GM12878 (cell line): Measurements from ENCODE around the gene PLCB4. TPM values are rescaled to one million over a fixed set of nuclear protein-coding genes. Genes with fewer than 3 reads are reported as not detected.

ENCODE experiments used
- ATAC-seq: fragments of 200-7000 bp; cut with Tn5 transposase; 3 replicates; pipeline ENCODE4 v1.9.1; 2020; ENCODE audit warnings: mild to moderate bottlenecking, moderate library complexity
- BruUV-seq: library from RNA; stranded (reverse); fragments of 400-500 nt; replicated peaks from 2 replicates; lab custom pipeline; 2021; lab: Mats Ljungman, UMichigan
- CTCF ChIA-PET: fragments of 300-600 bp; sonication (Branson Sonifier 250); formaldehyde crosslinking; extraction: SDS; loops from one replicate; lab custom pipeline; 2021; ENCODE audit warnings: inconsistent platforms; lab: Yijun Ruan, JAX
- POLR2A ChIA-PET: fragments of 350-600 bp; formaldehyde crosslinking; extraction: SDS; loops from one replicate; lab custom pipeline; 2021; ENCODE audit warnings: inconsistent platforms; lab: Charles Lee
- RAD21 ChIA-PET: fragments of 300-600 bp; sonication (Branson Sonifier 250); formaldehyde crosslinking; loops from one replicate; lab custom pipeline; 2023; ENCODE audit warnings: antibody characterized with exemption; ENCODE audit not compliant: unreplicated experiment; lab: Charles Lee
- SMC1A ChIA-PET: fragments of 300-600 bp; sonication (Branson Sonifier 250); formaldehyde crosslinking; loops from one replicate; lab custom pipeline; 2023; ENCODE audit not compliant: unreplicated experiment, uncharacterized antibody; lab: Charles Lee
- DNase-seq: peaks from one replicate; pipeline ENCODE4 v3.0.0-alpha.2; 2011; ENCODE audit warnings: low read depth, low spot score
- FAIRE-seq: peaks from 3 replicates; lab custom pipeline; 2011; peaks lifted over from hg19 to GRCh38; lab: Jason Lieb, UNC
- H2AFZ ChIP-seq: 2 replicates; pipeline ENCODE4 v1.6.0; 2011; ENCODE audit warnings: low read depth, low read length, control low read depth; ENCODE audit not compliant: control insufficient read depth
- H3K27ac ChIP-seq: 2 replicates; pipeline ENCODE4 v1.5.1; 2011; ENCODE audit warnings: control low read depth; ENCODE audit not compliant: control insufficient read depth, insufficient read depth
- H3K27me3 ChIP-seq, 2 experiments: replicated peaks in 1 of 2; 2 replicates each; pipeline versions ENCODE4 v1.6.0 to v1.6.1; 2011; ENCODE audit warnings: low read length in 1 of 2; ENCODE audit not compliant: control insufficient read depth in 2 of 2, insufficient read depth in 2 of 2
- H3K36me3 ChIP-seq, 2 experiments: 2 replicates each; pipeline ENCODE4 v1.5.1; 2011; ENCODE audit warnings: low read length in 1 of 2; ENCODE audit not compliant: control insufficient read depth in 2 of 2, insufficient read depth in 2 of 2
- H3K4me1 ChIP-seq: 2 replicates; pipeline ENCODE4 v1.6.1; 2011; ENCODE audit warnings: mild to moderate bottlenecking, low read length, moderate library complexity, mixed read lengths; ENCODE audit not compliant: control insufficient read depth, insufficient read depth
- H3K4me2 ChIP-seq: 2 replicates; pipeline ENCODE4 v1.6.0; 2011; ENCODE audit warnings: control low read depth; ENCODE audit not compliant: control insufficient read depth, insufficient read depth
- H3K4me3 ChIP-seq: fragments of 200-600 bp; sonication (generic); 2 replicates; pipeline ENCODE4 v1.5.1; 2016
- H3K79me2 ChIP-seq: 2 replicates; pipeline ENCODE4 v1.6.0; 2011; ENCODE audit warnings: low read length; ENCODE audit not compliant: control insufficient read depth, insufficient read depth
- H3K9ac ChIP-seq: 2 replicates; pipeline ENCODE4 v1.8.0; 2011; ENCODE audit warnings: low read length, control low read depth, mixed read lengths; ENCODE audit not compliant: control insufficient read depth, insufficient read depth
- H3K9me3 ChIP-seq: replicated peaks from 3 replicates; pipeline ENCODE4 v1.5.1; 2011; ENCODE audit warnings: mild to moderate bottlenecking, low read length; ENCODE audit not compliant: control insufficient read depth, insufficient read depth
- H4K20me1 ChIP-seq: 2 replicates; pipeline ENCODE4 v1.6.0; 2011; ENCODE audit not compliant: control insufficient read depth, insufficient read depth
- RAD21 ChIP-seq: IDR thresholded peaks from 2 replicates; pipeline ENCODE4 v1.6.1; 2011; ENCODE audit warnings: mild to moderate bottlenecking, low read depth, low read length, moderate library complexity; ENCODE audit not compliant: insufficient read depth
- RBBP5 ChIP-seq: fragments of 200-600 bp; sonication (generic); conservative IDR thresholded peaks from 2 replicates; pipeline ENCODE4 v1.6.1; 2016
- SMC3 ChIP-seq: IDR thresholded peaks from 2 replicates; pipeline ENCODE4 v1.6.1; 2011; ENCODE audit warnings: low read length, improper control_type of control experiment, borderline replicate concordance
- SRF ChIP-seq, 2 experiments: IDR thresholded peaks; 2 replicates each; pipeline ENCODE4 v1.6.1; 2011; ENCODE audit warnings: low read depth in 2 of 2, low read length in 2 of 2, mild to moderate bottlenecking in 1 of 2, moderate library complexity in 1 of 2
- WGBS: methylation state at CpG from one replicate; pipeline ENCODE4 v1.1.6; 2016; ENCODE audit warnings: low lambda C conversion rate; ENCODE audit not compliant: insufficient replicate concordance, insufficient coverage; ENCODE audit errors: missing lambda C conversion rate; 5-methylcytosine and 5-hydroxymethylcytosine counted together
- in situ Hi-C: fragments of 300-500 bp; cut with MboI; formaldehyde crosslinking; loops from 9 replicates; pipeline ENCODE4 v1.14.3; 2018; ENCODE audit warnings: mixed read lengths
- intact Hi-C: fragments of 100-400 bp; cut with micrococcal nuclease; formaldehyde crosslinking; loops from one replicate; pipeline ENCODE4 v1.14.2; 2022; ENCODE audit not compliant: unreplicated experiment
- polyA plus RNA-seq, 11 experiments: library from polyadenylated mRNA; depleted of rRNA in 4 of 11; unstranded in 6 of 11; stranded (reverse) in 5 of 11; fragments of >200 nt; fragmentation: Nextera tagmentation in 4 of 11; fragmentation: Illumina TruSeq in 1 of 11; extraction: Ambion mirVana in 4 of 11; extraction: Trizol in 1 of 11; gene quantifications; 1 replicate in 1 of 11; 2 replicates in 10 of 11; pipeline versions ENCODE4 v1.2.1 to v1.2.3, GENCODE V29; 2011 to 2016; ENCODE audit warnings: inconsistent platforms in 2 of 11, missing spikeins in 2 of 11, low read depth in 1 of 11
- total RNA-seq, 4 experiments: library from RNA; depleted of rRNA in 3 of 4; stranded (reverse); fragments of >200 nt in 3 of 4; fragmentation: Illumina TruSeq in 1 of 4; extraction: Trizol in 1 of 4; gene quantifications; 2 replicates each; pipeline versions ENCODE4 v1.2.1 to v1.2.3, GENCODE V29; 2013 to 2021
- TF ChIP-seq, protein P1 (sequence below): fragments of 450-650 bp; formaldehyde crosslinking; IDR thresholded peaks from 2 replicates; pipeline ENCODE4 v1.4.0; 2022; ENCODE audit warnings: mild to moderate bottlenecking, moderate library complexity
- TF ChIP-seq, protein P2 (sequence below): fragments of 450-650 bp; conservative IDR thresholded peaks from 2 replicates; pipeline ENCODE4 v1.6.1; 2017; ENCODE audit warnings: mild to moderate bottlenecking, moderate library complexity
- TF ChIP-seq, protein P3 (sequence below), 3 experiments: IDR thresholded peaks in 2 of 3; conservative IDR thresholded peaks in 1 of 3; 2 replicates each; pipeline ENCODE4 v1.5.1; 2011; ENCODE audit warnings: low read depth in 3 of 3, low read length in 3 of 3, mild to moderate bottlenecking in 3 of 3, control low read depth in 2 of 3, moderate library complexity in 2 of 3, inconsistent platforms in 1 of 3, mixed read lengths in 1 of 3; ENCODE audit not compliant: control insufficient read depth in 2 of 3, insufficient read depth in 1 of 3; ENCODE audit errors: extremely low read depth in 1 of 3

PLCB4 gene
- total and polyA plus RNA-seq, 10 of the 15 experiments (the other 5 are each of a cell fraction or from before 2014, with no cell fraction given): not detected

DNA sequence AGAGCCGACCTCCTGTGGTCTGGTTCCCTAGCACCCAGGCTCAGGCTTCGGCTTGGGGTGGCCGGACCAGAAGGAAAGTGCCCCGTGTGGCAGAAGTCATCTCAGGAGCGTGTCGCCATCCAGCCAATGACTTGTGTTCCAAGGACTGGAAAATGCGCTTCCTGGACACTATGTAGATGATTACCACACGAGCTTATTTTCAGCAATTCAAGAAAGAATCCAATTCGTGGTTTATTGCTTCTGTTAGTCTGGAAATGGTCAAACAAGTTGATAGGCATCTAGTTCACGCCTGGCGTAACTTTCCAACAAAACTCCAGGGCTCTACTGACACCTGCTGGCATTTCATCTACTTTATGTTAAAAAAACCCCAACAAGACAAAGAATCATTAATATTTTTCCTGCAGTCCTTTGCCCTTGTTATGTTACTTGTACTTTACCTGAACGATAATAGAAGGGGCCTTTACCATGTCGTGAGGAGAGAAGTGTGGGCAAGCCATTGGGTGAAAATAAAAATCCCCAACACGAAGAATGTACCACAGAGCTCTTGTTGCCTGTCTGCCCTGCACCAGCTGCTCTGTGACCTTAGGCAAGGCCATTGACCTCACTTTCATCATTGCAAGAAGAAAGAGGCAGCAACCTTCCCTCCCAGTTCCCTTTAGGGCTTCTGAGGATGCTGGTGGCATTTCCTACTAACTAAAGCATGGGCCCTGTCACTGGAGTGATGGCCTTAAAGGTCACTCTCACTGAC is 290.8 kb downstream of the PLCB4 start:
- Histone ChIP-seq H2AFZ (no peak overlapping the region), H3K27me3 (no peaks in the 10 kb centered on the region; a peak in 1 of 4 replicates)
- TF ChIP-seq SRF (IDR thresholded peaks at IDR 0.05; ENCODE audit: low read depth in 2 of 2, low read length in 2 of 2) (no peak), RBBP5 (no peak), RAD21 (peak; percentile 49), SMC3 (peak; percentile 22; the same call in 1 of the 2 replicates)
- TF ChIP-seq, protein P1, sequence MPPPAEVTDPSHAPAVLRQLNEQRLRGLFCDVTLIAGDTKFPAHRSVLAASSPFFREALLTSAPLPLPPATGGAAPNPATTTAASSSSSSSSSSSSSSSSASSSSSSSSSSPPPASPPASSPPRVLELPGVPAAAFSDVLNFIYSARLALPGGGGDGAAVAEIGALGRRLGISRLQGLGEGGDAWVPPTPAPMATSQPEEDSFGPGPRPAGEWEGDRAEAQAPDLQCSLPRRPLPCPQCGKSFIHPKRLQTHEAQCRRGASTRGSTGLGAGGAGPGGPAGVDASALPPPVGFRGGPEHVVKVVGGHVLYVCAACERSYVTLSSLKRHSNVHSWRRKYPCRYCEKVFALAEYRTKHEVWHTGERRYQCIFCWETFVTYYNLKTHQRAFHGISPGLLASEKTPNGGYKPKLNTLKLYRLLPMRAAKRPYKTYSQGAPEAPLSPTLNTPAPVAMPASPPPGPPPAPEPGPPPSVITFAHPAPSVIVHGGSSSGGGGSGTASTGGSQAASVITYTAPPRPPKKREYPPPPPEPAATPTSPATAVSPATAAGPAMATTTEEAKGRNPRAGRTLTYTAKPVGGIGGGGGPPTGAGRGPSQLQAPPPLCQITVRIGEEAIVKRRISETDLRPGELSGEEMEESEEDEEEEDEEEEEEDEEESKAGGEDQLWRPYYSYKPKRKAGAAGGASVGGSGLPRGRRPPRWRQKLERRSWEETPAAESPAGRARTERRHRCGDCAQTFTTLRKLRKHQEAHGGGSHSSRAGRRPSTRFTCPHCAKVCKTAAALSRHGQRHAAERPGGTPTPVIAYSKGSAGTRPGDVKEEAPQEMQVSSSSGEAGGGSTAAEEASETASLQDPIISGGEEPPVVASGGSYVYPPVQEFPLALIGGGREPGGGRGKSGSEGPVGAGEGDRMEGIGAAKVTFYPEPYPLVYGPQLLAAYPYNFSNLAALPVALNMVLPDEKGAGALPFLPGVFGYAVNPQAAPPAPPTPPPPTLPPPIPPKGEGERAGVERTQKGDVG (CRISPR knock-in tag): no peak
- TF ChIP-seq, protein P2, sequence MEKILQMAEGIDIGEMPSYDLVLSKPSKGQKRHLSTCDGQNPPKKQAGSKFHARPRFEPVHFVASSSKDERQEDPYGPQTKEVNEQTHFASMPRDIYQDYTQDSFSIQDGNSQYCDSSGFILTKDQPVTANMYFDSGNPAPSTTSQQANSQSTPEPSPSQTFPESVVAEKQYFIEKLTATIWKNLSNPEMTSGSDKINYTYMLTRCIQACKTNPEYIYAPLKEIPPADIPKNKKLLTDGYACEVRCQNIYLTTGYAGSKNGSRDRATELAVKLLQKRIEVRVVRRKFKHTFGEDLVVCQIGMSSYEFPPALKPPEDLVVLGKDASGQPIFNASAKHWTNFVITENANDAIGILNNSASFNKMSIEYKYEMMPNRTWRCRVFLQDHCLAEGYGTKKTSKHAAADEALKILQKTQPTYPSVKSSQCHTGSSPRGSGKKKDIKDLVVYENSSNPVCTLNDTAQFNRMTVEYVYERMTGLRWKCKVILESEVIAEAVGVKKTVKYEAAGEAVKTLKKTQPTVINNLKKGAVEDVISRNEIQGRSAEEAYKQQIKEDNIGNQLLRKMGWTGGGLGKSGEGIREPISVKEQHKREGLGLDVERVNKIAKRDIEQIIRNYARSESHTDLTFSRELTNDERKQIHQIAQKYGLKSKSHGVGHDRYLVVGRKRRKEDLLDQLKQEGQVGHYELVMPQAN: no peak
- TF ChIP-seq, protein P3, sequence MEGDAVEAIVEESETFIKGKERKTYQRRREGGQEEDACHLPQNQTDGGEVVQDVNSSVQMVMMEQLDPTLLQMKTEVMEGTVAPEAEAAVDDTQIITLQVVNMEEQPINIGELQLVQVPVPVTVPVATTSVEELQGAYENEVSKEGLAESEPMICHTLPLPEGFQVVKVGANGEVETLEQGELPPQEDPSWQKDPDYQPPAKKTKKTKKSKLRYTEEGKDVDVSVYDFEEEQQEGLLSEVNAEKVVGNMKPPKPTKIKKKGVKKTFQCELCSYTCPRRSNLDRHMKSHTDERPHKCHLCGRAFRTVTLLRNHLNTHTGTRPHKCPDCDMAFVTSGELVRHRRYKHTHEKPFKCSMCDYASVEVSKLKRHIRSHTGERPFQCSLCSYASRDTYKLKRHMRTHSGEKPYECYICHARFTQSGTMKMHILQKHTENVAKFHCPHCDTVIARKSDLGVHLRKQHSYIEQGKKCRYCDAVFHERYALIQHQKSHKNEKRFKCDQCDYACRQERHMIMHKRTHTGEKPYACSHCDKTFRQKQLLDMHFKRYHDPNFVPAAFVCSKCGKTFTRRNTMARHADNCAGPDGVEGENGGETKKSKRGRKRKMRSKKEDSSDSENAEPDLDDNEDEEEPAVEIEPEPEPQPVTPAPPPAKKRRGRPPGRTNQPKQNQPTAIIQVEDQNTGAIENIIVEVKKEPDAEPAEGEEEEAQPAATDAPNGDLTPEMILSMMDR (IDR thresholded peaks at IDR 0.05 in 2 of 3, conservative IDR thresholded peaks at IDR 0.05 in 1 of 3; ENCODE audit: control insufficient read depth in 2 of 3, extremely low read depth in 1 of 3, insufficient read depth in 1 of 3, low read depth in 3 of 3, low read length in 3 of 3): peak in 2 of 3 experiments; percentile 12 to 23; a peak in 2 of 6 replicates
- TF ChIP-seq, all 136 proteins: peak for 3
- ChIA-PET SMC1A (interaction anchor here (0.5 kb wide), 1 partner anchor 67 kb away, joined by 3 read pairs; no protein-coding TSS in a partner anchor), CTCF (no interaction called here), RAD21 (no interaction called here), POLR2A (no interaction called here)
- H3K4me1 ChIP-seq: no peaks in the 10 kb centered on the region
- DNase-seq: no peak
- no peak overlapping the region for H3K27ac ChIP-seq
- no peak for ATAC-seq
- no peaks in the 10 kb centered on the region for H3K9me3 ChIP-seq
- no peak overlapping the region for H3K9ac ChIP-seq
- H3K79me2 ChIP-seq: no peaks in the 10 kb centered on the region
- H3K36me3 ChIP-seq: no peaks in the 10 kb centered on the region
- no peak for FAIRE-seq
- BruUV-seq: no TSS peak
- H3K4me2 ChIP-seq: no peak overlapping the region
- no peaks in the 10 kb centered on the region for H4K20me1 ChIP-seq
- in situ Hi-C loops (loop anchor here (10.0 kb wide), 1 partner anchor 505 kb away; no protein-coding TSS in a partner anchor), intact Hi-C loops (loop anchor here (2.0 to 10.0 kb wide), 3 partner anchors 507 to 605 kb away; no protein-coding TSS in a partner anchor)
- 39% methylated on average over 14 of the region's 14 CpGs for WGBS
- H3K4me3 ChIP-seq: no peak overlapping the region
